GM12873 (cell line): Measurements from ENCODE around the gene SF3B5.

Experiments
- TF ChIP-seq, protein P1 (sequence below): IDR thresholded peaks from 2 replicates; pipeline ENCODE4 v1.5.1; 2012; ENCODE audit warnings: low read depth, mild to moderate bottlenecking, moderate library complexity, low read length, control low read depth; ENCODE audit not compliant: insufficient read depth; ENCODE audit errors: missing control alignments

SF3B5 gene

DNA sequence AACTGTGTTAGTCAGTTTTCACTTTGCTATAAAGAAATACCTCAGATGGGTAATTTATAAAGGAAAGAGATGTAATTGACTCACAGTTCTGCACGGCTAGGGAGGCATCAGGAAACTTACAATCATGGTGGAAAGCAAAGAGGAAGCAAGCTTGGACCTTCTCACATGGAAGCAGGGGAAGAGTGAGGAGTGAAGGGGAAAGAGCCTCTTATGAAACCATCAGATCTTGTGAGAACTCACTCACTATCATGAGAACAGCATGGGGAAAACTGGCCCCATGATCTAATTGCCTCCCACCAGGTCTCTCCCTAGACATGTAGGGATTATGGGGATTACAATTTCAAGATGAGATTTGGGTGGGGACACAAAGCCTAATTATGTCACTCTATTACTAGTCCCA is 46.0 kb downstream of the SF3B5 start:
- TF ChIP-seq, protein P1, sequence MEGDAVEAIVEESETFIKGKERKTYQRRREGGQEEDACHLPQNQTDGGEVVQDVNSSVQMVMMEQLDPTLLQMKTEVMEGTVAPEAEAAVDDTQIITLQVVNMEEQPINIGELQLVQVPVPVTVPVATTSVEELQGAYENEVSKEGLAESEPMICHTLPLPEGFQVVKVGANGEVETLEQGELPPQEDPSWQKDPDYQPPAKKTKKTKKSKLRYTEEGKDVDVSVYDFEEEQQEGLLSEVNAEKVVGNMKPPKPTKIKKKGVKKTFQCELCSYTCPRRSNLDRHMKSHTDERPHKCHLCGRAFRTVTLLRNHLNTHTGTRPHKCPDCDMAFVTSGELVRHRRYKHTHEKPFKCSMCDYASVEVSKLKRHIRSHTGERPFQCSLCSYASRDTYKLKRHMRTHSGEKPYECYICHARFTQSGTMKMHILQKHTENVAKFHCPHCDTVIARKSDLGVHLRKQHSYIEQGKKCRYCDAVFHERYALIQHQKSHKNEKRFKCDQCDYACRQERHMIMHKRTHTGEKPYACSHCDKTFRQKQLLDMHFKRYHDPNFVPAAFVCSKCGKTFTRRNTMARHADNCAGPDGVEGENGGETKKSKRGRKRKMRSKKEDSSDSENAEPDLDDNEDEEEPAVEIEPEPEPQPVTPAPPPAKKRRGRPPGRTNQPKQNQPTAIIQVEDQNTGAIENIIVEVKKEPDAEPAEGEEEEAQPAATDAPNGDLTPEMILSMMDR, result no peak

DNA sequence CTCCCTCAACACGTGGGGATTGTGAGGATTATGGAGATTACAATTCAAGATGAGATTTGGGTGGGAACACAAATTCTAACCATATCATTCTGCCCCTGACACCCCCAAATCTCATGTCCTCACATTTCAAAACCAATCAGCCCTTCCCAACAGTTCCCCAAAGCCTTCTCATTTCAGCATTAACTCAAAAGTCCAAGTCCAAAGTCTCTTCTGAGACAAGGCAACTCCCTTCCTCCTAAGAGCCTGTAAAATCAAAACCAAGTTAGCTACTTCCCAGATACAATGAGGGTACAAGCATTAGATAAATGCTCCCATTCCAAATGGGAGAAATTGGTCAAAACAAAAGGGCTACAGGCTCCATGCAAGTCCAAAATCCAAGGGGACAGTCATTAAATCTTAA is 47.7 kb downstream of the SF3B5 start:
- TF ChIP-seq, protein P1, result no peak
